HG02763 (cell line): Measurements from ENCODE around the gene KCNAB2.

ENCODE experiments used
- ATAC-seq: cut with Tn5 transposase; IDR thresholded peaks from one replicate; pipeline ENCODE4 v1.9.1; 2021; ENCODE audit warnings: mild to moderate bottlenecking, moderate library complexity; ENCODE audit not compliant: unreplicated experiment

KCNAB2 gene

DNA sequence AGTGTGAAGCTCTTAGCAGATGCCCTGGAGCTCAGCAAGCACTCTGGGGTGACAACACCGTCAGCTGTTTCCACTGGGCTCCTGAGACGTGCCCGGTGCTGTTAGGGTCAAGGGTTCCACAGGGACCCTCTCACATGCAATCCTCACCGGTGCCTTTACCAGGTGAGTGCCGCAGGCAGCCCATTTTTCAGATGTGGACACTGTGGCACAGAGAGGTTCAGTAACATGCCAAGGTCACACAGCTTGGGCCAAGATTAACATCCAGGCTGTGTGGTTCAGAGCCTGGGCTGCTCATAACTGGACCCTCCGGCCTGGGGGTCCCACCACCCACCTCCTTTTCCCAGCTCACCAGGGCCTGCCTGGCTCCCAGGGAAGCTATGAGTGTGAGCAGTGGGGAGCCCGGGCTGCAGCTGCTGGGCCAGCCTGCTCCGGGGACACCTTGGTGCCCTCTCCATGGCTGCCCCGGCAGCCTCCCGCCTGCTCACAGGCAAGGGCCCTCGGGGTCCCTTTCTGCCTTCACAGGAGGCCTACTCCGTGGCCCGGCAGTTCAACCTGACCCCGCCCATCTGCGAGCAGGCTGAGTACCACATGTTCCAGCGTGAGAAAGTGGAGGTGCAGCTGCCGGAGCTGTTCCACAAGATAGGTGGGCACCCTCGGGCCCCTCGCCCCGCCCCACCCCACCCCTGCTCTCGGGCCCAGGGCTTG is 49.3 kb downstream of the KCNAB2 start:
- ATAC-seq: no peak

GRCh38 chr1:6095511-6096242 is 50.0 kb downstream of the KCNAB2 start:
- no peak for ATAC-seq

- ATAC-seq: no peak
Measured at GRCh38 chr1:6096243-6097116, 50.8 kb downstream of the KCNAB2 start.

DNA sequence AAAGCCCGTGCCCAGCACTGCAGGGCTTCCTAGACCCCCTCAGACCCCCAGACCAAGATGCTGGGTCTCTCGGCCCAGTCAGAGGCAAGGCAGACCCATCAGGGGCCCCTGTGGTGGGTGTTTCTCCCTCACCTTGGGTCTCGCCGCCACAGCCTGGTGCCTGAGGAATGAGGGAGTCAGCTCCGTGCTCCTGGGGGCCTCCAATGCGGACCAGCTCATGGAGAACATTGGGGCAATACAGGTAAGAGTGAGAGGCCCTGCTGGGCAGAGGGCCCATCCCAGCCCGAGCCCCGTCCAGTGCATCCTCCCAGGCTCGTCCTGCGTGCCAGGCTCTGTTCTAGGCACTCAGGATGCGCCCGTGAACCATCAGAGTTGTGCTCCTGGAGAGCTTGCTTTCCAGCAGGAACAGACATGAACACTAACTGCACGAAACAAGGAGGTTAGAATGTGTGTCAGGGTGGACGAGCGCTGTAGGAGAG is 51.5 kb downstream of the KCNAB2 start:
- ATAC-seq: no peak

DNA sequence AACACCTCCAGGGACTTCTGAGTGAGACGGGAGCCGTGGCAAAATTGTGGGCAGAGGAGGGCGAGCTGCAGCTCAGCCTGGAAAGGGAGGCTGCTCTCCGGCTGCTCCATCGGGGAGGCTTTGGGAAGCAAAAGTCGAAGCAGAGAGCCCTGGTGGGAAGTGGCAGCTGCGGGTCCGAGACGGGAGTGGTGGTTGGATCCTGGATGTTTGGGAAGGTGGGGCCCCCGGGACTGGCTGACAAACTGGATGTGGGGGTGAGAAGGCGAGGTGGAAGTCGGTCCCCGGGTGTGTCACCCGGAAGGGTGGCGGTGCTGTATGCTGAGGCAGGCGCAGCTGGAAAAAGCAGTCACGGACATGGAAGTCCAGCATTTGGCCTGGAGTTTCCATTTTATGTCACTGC is 52.1 kb downstream of the KCNAB2 start:
- ATAC-seq: no peak

DNA sequence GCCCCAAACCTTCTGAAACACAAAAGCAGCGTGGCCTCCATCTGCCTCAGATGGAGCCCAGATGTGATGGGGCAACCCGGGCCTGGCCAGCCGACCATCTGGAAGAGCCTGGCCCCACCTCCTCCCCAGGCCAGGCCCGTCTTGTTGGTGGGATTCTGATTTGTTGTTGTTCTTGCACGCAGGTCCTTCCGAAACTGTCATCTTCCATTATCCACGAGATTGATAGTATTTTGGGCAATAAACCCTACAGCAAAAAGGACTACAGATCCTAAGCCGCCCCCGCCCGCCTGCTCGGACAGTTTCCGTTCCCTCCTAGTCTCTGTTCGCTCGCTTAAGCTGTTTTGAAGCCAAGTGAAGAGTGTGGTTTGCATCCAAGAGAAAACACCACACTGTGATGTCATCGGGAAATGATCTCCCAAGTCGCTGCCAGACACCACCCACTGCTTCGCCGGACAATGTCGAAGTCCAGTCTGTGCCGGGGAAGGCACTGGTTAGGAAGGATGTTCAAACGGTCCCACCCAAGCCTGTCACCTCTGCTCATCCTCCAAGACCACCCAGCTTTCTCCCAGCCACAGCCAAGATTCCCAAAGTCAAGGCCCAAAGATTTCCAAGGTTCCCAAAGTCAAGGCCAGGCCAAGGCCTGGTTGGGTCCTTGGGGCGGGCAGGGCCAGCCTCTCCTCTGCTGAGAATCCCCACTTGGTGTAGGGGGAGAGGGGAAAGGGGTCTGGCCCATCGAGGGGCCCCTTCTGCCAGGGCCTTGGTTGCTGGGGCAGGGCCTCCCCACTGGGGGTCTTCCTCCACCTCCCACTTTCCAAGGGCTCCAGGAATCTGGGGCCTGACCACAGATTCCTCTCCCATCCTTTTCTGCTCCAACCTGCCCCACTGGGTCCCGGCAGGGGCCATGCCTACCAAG is 52.9 kb downstream of the KCNAB2 start:
- ATAC-seq: no peak

GRCh38 chr1:6099297-6099696 is 53.6 kb downstream of the KCNAB2 start:
- no peak for ATAC-seq

DNA sequence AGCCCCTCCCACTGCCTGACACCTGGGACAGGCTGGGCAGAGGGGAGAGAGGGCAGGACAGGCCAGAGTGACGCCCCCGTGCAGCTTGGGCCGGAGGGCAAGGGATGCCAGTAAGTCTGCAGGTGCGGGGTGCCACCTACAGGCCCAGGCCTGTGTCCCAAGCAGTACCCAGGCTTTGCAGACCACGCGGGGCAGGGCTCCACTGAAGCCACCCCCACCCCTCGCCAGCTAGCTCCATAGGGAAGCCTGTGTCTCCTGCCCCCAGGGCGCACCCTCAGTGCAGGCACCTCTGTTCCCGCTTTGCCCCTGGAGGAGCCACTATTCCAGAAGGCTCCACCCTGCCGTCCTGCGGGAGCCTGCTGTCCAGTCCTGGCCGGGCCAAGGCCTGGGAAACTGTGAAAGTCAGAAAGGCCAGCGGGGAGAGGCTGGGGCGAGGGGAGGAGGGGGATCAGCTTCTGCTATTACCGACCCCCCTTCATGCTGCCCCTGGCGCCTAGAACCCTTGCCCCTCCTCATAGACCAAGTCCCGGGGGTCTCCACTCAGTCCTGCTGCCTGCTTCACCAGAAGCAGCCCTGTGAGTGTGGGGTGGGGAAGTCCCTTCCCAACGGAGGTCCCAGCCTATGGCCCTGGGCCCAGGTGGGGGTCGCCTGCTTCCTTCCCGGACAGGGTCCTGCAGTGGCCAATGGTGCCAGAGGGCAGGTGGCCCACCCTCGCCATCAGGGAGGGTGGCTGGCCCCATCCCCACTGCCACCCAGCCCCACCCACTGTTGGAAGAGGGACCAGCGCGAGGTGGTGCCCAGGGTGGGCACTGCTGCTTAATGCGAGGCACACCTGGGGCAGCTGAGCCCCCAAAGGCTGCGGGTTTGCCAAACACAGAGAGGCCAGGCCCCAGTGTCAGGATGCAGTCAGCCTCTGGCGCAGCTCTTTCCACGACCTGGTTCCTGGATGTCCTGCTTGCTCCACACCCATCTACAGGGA is 54.4 kb downstream of the KCNAB2 start:
- no peak for ATAC-seq

DNA sequence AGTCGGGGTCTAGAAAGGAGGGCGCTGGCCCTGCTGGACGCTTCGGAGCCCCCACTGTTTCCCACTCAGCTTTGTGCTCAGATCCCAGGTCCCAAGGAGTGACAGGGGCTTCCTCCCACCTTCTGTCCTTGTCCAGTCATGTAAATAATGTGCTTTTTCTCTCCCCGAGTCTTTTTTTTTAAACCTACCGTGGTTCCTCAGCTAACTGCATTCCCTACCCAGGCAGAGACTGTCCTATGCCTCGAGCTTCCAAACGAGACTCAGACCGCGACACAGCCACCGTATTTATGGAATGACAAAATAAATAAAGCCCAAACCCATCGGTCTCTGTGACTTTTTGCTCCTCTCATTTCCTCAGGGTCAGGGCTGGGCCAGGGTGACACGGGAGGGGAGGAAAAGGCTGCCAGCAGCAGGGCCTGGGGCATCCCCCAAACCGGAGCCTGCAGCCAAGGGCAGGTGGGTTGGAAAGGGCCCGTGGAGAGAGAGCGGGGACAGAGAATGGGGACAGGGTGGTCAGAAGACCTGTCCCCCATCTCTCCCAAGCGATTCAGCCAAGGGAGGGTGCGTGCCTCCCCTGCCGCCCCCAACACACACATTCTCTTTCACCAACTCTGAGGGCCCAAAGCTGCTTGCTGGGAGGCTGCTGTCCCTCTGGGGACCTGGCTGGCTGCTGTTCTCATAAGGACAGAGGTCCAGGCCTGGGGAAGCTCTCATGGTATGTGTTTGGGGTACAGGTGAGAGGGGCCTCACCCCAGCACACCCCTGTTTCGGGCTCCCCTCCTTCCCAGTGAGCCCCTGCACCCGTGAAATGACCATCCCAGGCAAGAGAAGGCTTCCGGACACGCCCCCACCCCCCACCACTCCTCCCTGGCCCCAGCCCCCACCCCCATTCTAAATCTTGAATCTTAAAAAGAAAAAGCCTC is 55.4 kb downstream of the KCNAB2 start:
- no peak for ATAC-seq

- ATAC-seq: no peak
Measured at GRCh38 chr1:6101826-6102531, 56.3 kb downstream of the KCNAB2 start.

DNA sequence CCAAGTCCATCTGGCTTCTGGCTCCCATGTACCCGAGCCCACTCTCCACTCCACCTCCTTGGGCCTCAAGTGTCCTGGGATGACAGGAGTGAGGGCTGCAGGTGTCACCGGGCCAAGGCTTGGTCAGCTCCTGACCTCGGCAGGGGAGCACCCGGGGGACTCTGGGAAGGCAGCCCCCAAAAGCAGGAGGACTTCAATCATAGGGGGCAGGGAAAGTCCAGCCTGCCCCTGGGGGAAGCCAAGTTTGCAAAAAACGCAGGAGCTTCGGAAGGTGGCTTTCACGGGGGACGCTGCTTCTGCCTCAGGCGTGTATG is 56.8 kb downstream of the KCNAB2 start:
- ATAC-seq: no peak

GRCh38 chr1:6103111-6103853 is 57.6 kb downstream of the KCNAB2 start:
- no peak for ATAC-seq

GRCh38 chr1:6103854-6104530 is 58.3 kb downstream of the KCNAB2 start:
- no peak for ATAC-seq

DNA sequence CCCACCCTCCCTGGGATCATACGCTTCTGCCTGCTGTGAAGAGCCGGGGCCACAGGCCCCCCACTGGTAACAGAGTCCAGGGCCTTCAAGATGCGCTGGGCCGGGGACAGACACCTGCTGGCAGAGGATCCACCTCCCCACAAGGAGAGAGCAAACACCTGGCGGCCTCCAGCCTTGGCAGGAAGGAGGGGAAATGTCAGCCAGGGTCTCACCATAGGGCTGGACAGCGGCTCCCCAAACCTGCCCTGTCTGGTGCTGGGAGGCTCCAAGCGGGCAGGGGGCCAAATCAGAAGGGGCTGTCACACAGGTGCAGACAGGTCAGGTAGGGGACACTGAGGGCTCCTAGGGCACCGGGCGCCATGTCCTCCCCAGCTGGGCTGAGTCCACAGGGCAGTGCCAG is 58.9 kb downstream of the KCNAB2 start:
- ATAC-seq: no peak

DNA sequence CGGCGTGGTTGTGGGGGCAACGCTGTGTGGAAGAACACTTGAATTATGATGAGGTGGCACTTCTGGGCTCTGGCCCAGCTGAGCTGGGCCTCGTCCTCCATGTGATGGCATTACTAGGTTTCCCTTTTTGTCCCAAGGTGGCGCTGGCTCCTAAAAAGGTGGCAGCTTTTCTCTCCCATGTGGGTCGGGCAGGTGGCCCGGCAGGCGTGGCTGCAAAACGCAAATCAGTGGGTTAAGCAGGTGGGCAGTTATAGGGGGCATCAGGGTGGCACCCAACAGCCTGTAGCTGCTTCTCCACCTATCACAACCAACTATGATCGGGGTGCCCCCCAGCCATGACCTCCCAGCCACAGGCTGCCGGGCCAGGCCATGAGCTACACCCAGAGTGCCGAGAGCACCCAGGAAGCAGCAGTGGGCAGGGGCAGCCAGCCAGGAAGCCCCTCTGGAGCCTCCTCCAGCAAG is 59.6 kb downstream of the KCNAB2 start:
- ATAC-seq: no peak

DNA sequence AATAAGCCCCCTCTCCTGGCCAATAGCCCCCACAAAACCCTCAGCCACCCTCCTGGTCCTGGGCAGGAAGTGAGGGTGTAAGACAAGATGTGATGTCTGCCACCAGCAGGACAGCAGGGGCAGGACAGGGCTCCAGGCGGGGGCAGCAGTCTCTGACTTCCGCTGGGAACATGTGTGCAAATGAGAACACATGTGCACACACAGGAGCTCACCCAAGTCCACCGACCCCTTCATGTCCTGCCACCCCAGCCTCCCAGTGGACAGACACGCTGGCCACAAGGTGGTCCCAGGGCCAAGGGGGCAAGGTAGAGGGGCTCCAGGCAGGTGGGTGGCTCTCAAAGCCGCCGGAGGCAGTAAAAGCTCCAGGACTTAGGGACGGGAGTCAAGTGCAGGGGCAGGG is 60.1 kb downstream of the KCNAB2 start:
- ATAC-seq: no peak
